ENCODE results near the gene ARHGEF33. TPM values are rescaled to one million over a fixed set of nuclear protein-coding genes. Genes with fewer than 3 reads are reported as not detected.

The ARHGEF33 gene
- total RNA-seq, 3 donors from 2014 or later (not counting 1 experiment from before 2014, with no cell fraction given), result 0.27 TPM; not detected in 2

- no peaks in the 10 kb centered on the region for H3K4me1 ChIP-seq (ENCODE audit: control insufficient read depth, insufficient read depth, low read length)
- Mint-ChIP-seq H3K4me1 (no peaks in the 10 kb centered on the region), H3K4me3 (no peak overlapping the region), H3K27me3 (ENCODE audit: low read depth in 2 of 2) (no peaks in the 10 kb centered on the region), H3K27ac (no peak overlapping the region), H3K9me3 (no peaks in the 10 kb centered on the region), H3K36me3 (no peaks in the 10 kb centered on the region)
- DNase-seq (no peak), ATAC-seq (no peak)
- no peak overlapping the region for H3K27ac ChIP-seq (ENCODE audit: low read length)
- H3K9me3 ChIP-seq (ENCODE audit: control insufficient read depth, insufficient read depth, low read length), result no peaks in the 10 kb centered on the region
- H3K4me3 ChIP-seq (ENCODE audit: low read length), result no peak overlapping the region
- H3K36me3 ChIP-seq (ENCODE audit: control insufficient read depth, insufficient read depth, low read length), result no peaks in the 10 kb centered on the region
- 97% methylated on average over 5 of the region's 6 CpGs for WGBS (ENCODE audit: insufficient coverage)
- H3K27me3 ChIP-seq (ENCODE audit: control insufficient read depth, insufficient read depth, low read length), result no peaks in the 10 kb centered on the region
- TF ChIP-seq, protein P1, sequence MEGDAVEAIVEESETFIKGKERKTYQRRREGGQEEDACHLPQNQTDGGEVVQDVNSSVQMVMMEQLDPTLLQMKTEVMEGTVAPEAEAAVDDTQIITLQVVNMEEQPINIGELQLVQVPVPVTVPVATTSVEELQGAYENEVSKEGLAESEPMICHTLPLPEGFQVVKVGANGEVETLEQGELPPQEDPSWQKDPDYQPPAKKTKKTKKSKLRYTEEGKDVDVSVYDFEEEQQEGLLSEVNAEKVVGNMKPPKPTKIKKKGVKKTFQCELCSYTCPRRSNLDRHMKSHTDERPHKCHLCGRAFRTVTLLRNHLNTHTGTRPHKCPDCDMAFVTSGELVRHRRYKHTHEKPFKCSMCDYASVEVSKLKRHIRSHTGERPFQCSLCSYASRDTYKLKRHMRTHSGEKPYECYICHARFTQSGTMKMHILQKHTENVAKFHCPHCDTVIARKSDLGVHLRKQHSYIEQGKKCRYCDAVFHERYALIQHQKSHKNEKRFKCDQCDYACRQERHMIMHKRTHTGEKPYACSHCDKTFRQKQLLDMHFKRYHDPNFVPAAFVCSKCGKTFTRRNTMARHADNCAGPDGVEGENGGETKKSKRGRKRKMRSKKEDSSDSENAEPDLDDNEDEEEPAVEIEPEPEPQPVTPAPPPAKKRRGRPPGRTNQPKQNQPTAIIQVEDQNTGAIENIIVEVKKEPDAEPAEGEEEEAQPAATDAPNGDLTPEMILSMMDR (IDR thresholded peaks at IDR 0.05), result no peak
- intact Hi-C loops (cut with micrococcal nuclease), result no loop called here
Observed at GRCh38 chr2:38975042-38975441, 85.4 kb downstream of the ARHGEF33 start.

DNA sequence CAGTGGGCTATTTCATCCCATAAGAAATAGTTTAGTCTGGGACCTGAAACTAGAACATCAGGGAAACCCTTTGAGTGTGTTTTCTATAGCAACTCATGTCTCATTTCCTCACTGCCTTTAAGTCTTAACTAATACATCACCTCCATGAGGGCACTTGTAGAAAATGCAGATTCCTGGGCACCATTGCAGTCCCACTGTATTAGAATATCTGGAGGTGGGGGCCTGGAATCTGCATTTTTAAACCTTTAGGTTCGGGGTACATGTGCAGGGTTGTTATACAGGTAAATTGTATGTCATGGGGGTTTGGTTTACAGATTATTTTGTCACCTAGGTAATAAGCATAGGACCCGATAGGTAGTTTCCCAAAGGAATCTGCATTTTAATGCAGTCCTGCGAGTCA is 87.4 kb downstream of the ARHGEF33 start:
- no peaks in the 10 kb centered on the region for H3K9me3 ChIP-seq (ENCODE audit: control insufficient read depth, insufficient read depth, low read length)
- TF ChIP-seq, protein P1 (IDR thresholded peaks at IDR 0.05), result no peak
- WGBS (ENCODE audit: insufficient coverage), result 97% methylated on average over 2 of the region's 3 CpGs
- H3K27ac Mint-ChIP-seq, result no peak overlapping the region
- intact Hi-C loops (cut with micrococcal nuclease), result no loop called here
- no peaks in the 10 kb centered on the region for H3K27me3 Mint-ChIP-seq (ENCODE audit: low read depth in 2 of 2)
- no peaks in the 10 kb centered on the region for H3K4me1 Mint-ChIP-seq
- no peak for DNase-seq
- H3K36me3 ChIP-seq (ENCODE audit: control insufficient read depth, insufficient read depth, low read length), result no peaks in the 10 kb centered on the region
- no peaks in the 10 kb centered on the region for H3K4me1 ChIP-seq (ENCODE audit: control insufficient read depth, insufficient read depth, low read length)
- no peaks in the 10 kb centered on the region for H3K9me3 Mint-ChIP-seq
- H3K4me3 Mint-ChIP-seq, result no peak overlapping the region
- no peak overlapping the region for H3K27ac ChIP-seq (ENCODE audit: low read length)
- H3K4me3 ChIP-seq (ENCODE audit: low read length), result no peak overlapping the region
- ATAC-seq, result no peak
- no peaks in the 10 kb centered on the region for H3K36me3 Mint-ChIP-seq
- H3K27me3 ChIP-seq (ENCODE audit: control insufficient read depth, insufficient read depth, low read length), result no peaks in the 10 kb centered on the region

DNA sequence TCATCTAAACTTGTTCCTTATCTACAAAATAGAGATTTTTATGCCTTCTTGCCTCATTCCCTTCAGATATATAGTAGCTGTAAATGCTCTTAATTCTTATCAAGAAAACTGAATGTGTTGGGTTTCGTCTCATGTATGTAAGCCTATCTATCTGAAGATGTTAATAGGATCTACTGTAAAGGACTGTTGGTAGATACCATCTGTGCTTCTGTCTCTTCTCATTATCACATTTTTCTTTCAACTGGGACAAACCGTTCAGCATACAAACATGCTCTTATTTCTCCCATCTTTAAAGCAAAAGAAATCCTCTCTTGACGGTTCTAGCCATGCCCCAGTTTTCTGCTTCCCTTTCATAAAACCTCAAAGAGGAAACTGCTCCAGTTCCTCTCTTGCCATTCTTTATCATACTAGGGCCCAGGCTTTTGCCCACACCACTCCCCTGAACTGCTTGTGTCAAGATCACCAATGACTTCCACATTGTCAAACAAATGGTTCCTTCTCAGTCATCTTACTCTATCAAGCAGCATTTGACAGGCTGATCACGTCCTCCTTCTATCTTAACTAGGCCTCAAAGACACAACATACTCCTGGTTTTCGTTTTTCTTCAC is 88.7 kb downstream of the ARHGEF33 start:
- Mint-ChIP-seq H3K9me3 (no peaks in the 10 kb centered on the region), H3K4me1 (no peaks in the 10 kb centered on the region), H3K4me3 (no peak overlapping the region), H3K36me3 (no peaks in the 10 kb centered on the region), H3K27ac (no peak overlapping the region), H3K27me3 (ENCODE audit: low read depth in 2 of 2) (no peaks in the 10 kb centered on the region)
- no peaks in the 10 kb centered on the region for H3K4me1 ChIP-seq (ENCODE audit: control insufficient read depth, insufficient read depth, low read length)
- TF ChIP-seq, protein P1 (IDR thresholded peaks at IDR 0.05), result no peak
- intact Hi-C loops (cut with micrococcal nuclease), result no loop called here
- H3K4me3 ChIP-seq (ENCODE audit: low read length), result no peak overlapping the region
- H3K9me3 ChIP-seq (ENCODE audit: control insufficient read depth, insufficient read depth, low read length), result no peaks in the 10 kb centered on the region
- ATAC-seq (no peak), DNase-seq (no peak)
- no peak overlapping the region for H3K27ac ChIP-seq (ENCODE audit: low read length)
- no peaks in the 10 kb centered on the region for H3K36me3 ChIP-seq (ENCODE audit: control insufficient read depth, insufficient read depth, low read length)
- no peaks in the 10 kb centered on the region for H3K27me3 ChIP-seq (ENCODE audit: control insufficient read depth, insufficient read depth, low read length)
- WGBS (ENCODE audit: insufficient coverage), result 64% methylated on average over 4 of the region's 5 CpGs

- no peaks in the 10 kb centered on the region for H3K9me3 ChIP-seq (ENCODE audit: control insufficient read depth, insufficient read depth, low read length)
- WGBS (ENCODE audit: insufficient coverage), result 100% methylated on average over 3 of the region's 3 CpGs
- no peak overlapping the region for H3K4me3 ChIP-seq (ENCODE audit: low read length)
- intact Hi-C loops (cut with micrococcal nuclease), result no loop called here
- TF ChIP-seq, protein P1 (IDR thresholded peaks at IDR 0.05), result no peak
- ATAC-seq (no peak), DNase-seq (no peak)
- H3K4me3 Mint-ChIP-seq, result no peak overlapping the region
- H3K27me3 Mint-ChIP-seq (ENCODE audit: low read depth in 2 of 2), result no peaks in the 10 kb centered on the region
- H3K36me3 ChIP-seq (ENCODE audit: control insufficient read depth, insufficient read depth, low read length), result peaks cover 1% of the 10 kb centered on the region
- no peaks in the 10 kb centered on the region for H3K4me1 ChIP-seq (ENCODE audit: control insufficient read depth, insufficient read depth, low read length)
- H3K27ac Mint-ChIP-seq, result no peak overlapping the region
- no peaks in the 10 kb centered on the region for H3K27me3 ChIP-seq (ENCODE audit: control insufficient read depth, insufficient read depth, low read length)
- H3K9me3 Mint-ChIP-seq, result no peaks in the 10 kb centered on the region
- H3K4me1 Mint-ChIP-seq, result no peaks in the 10 kb centered on the region
- H3K36me3 Mint-ChIP-seq, result no peaks in the 10 kb centered on the region
- no peak overlapping the region for H3K27ac ChIP-seq (ENCODE audit: low read length)
Observed at GRCh38 chr2:38978908-38979307, 89.2 kb downstream of the ARHGEF33 start.

Measured in natural killer cell (primary cell).